Midbrain (tissue), 1 donor: ENCODE measurements around the gene KRTAP20-1.

ENCODE experiments used
- DNase-seq: peaks from one replicate; lab custom pipeline; 2025; lab: John Stamatoyannopoulos, UW

KRTAP20-1 gene

GRCh38 chr21:30646904-30647414 is 30.7 kb downstream of the KRTAP20-1 start:
- DNase-seq = no peak

DNA sequence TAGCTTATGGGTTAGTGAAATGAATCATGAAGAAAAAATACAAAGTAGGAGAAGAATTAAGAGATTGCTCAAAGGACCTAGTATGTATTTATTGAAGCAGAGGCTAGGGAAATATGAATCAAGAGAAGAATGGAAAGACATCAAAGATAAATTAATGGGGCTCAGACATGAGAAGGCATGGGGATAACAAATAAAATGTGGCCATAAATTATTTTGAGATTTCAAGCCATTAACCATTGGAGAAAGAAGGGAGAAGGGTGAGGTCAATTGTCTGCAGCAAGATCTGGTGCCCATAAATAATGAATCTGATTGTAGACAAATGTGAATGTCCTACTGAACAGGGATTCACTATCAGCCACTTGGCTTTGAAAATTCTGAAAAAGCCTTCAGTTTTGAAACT is 36.7 kb downstream of the KRTAP20-1 start:
- DNase-seq = no peak
